Mesenchymal stem cell (in vitro differentiated cells and primary cell): ENCODE measurements around the gene SLC25A44.
A peak's percentile ranks its signal among the peaks of the same experiment; 100 is the strongest.

Source experiments
- DNase-seq: peaks from one replicate; pipeline ENCODE4 v3.0.0-alpha.2; 2013
- H2AFZ ChIP-seq: one replicate; pipeline ENCODE4 v1.6.1; 2013; ENCODE audit warnings: low read depth, mild to moderate bottlenecking, control low read depth, inconsistent platforms, low read length, moderate library complexity
- H2AK5ac ChIP-seq: 2 replicates; pipeline ENCODE4 v1.6.1; 2013; ENCODE audit warnings: low read length, moderate library complexity, mild to moderate bottlenecking, inconsistent platforms; ENCODE audit not compliant: severe bottlenecking
- H2BK120ac ChIP-seq: one replicate; pipeline ENCODE4 v1.6.1; 2013; ENCODE audit warnings: low read depth, mild to moderate bottlenecking, inconsistent platforms, low read length, moderate library complexity
- H2BK12ac ChIP-seq, 2 experiments: one replicate each; pipeline ENCODE4 v1.6.1; 2013; ENCODE audit warnings: inconsistent platforms in 2 of 2, low read length in 2 of 2, mild to moderate bottlenecking in 2 of 2, moderate library complexity in 2 of 2, control low read depth in 1 of 2
- H2BK15ac ChIP-seq: one replicate; pipeline ENCODE4 v1.6.1; 2013; ENCODE audit warnings: mild to moderate bottlenecking, low read depth, inconsistent platforms; ENCODE audit not compliant: poor library complexity, severe bottlenecking
- H2BK5ac ChIP-seq: 2 replicates; pipeline ENCODE4 v1.6.1; 2013; ENCODE audit warnings: low read depth, mild to moderate bottlenecking, low read length, control low read depth, inconsistent platforms; ENCODE audit not compliant: poor library complexity, severe bottlenecking
- H3K14ac ChIP-seq, 2 experiments: one replicate each; pipeline ENCODE4 v1.6.1; 2013; ENCODE audit warnings: inconsistent platforms in 2 of 2, low read length in 2 of 2, control low read depth in 1 of 2, mild to moderate bottlenecking in 1 of 2, moderate library complexity in 1 of 2
- H3K18ac ChIP-seq, 2 experiments: one replicate each; pipeline ENCODE4 v1.6.1; 2013; ENCODE audit warnings: inconsistent platforms in 2 of 2, low read length in 2 of 2, control low read depth in 1 of 2, low read depth in 1 of 2, mild to moderate bottlenecking in 1 of 2
- H3K23ac ChIP-seq, 2 experiments: one replicate each; pipeline ENCODE4 v1.6.1; 2013; ENCODE audit warnings: inconsistent platforms in 2 of 2, low read length in 2 of 2, mild to moderate bottlenecking in 2 of 2, moderate library complexity in 2 of 2, control low read depth in 1 of 2
- H3K27ac ChIP-seq: 2 replicates; pipeline ENCODE4 v1.5.1; 2013; ENCODE audit warnings: mild to moderate bottlenecking, moderate library complexity, low read length, control low read depth, inconsistent platforms; ENCODE audit not compliant: poor library complexity, severe bottlenecking
- H3K27me3 ChIP-seq, 2 experiments: 2 replicates each; pipeline versions ENCODE4 v1.6.1 to v1.7.0; 2013; ENCODE audit warnings: low read length in 2 of 2, mild to moderate bottlenecking in 2 of 2, moderate library complexity in 2 of 2, control low read depth in 1 of 2, inconsistent platforms in 1 of 2; ENCODE audit not compliant: control insufficient read depth in 1 of 2, insufficient read depth in 1 of 2
- H3K36me3 ChIP-seq, 2 experiments: 2 replicates each; pipeline versions ENCODE4 v1.6.1 to v1.7.0; 2013; ENCODE audit warnings: low read length in 2 of 2, control low read depth in 1 of 2, inconsistent platforms in 1 of 2, low read depth in 1 of 2, mild to moderate bottlenecking in 1 of 2; ENCODE audit not compliant: insufficient read depth in 2 of 2, control insufficient read depth in 1 of 2
- H3K4ac ChIP-seq, 2 experiments: one replicate each; pipeline ENCODE4 v1.6.1; 2013; ENCODE audit warnings: inconsistent platforms in 2 of 2, low read length in 2 of 2, mild to moderate bottlenecking in 2 of 2, moderate library complexity in 2 of 2, control low read depth in 1 of 2, low read depth in 1 of 2
- H3K4me1 ChIP-seq: 2 replicates; pipeline ENCODE4 v1.6.1; 2013; ENCODE audit warnings: low read depth, low read length, control low read depth; ENCODE audit not compliant: control insufficient read depth, insufficient read depth
- H3K4me2 ChIP-seq: 2 replicates; pipeline ENCODE4 v1.6.1; 2013; ENCODE audit warnings: low read length, mild to moderate bottlenecking, inconsistent platforms; ENCODE audit not compliant: poor library complexity, severe bottlenecking
- H3K4me3 ChIP-seq, 2 experiments: 2 replicates each; pipeline versions ENCODE4 v1.5.1 to v1.7.0; 2013; ENCODE audit warnings: low read length in 2 of 2, mild to moderate bottlenecking in 2 of 2, control low read depth in 1 of 2, low read depth in 1 of 2; ENCODE audit not compliant: insufficient read depth in 1 of 2
- H3K79me1 ChIP-seq: replicated peaks from 2 replicates; pipeline ENCODE4 v1.6.1; 2013; ENCODE audit warnings: mild to moderate bottlenecking, control low read depth, low read length, inconsistent platforms; ENCODE audit not compliant: poor library complexity, severe bottlenecking
- H3K9ac ChIP-seq: 2 replicates; pipeline ENCODE4 v1.7.0; 2013; ENCODE audit warnings: mild to moderate bottlenecking, low read length, moderate library complexity
- H3K9me3 ChIP-seq: 2 replicates; pipeline ENCODE4 v1.7.0; 2013; ENCODE audit warnings: mild to moderate bottlenecking, low read length; ENCODE audit not compliant: control insufficient read depth
- H4K8ac ChIP-seq: one replicate; pipeline ENCODE4 v1.6.1; 2013; ENCODE audit warnings: inconsistent platforms, mild to moderate bottlenecking, low read length, moderate library complexity
- H4K91ac ChIP-seq: one replicate; pipeline ENCODE4 v1.6.1; 2013; ENCODE audit warnings: mild to moderate bottlenecking, low read length, inconsistent platforms
- WGBS: methylation state at CpG from one replicate; pipeline ENCODE4 v1.1.7; 2013; ENCODE audit warnings: mixed read lengths; 5-methylcytosine and 5-hydroxymethylcytosine counted together

The SLC25A44 gene

GRCh38 chr1:156157966-156158365 lies 35.9 kb upstream of the SLC25A44 start:
- no peak overlapping the region for H3K4me3 ChIP-seq
- WGBS = 94% methylated on average over 5 of the region's 5 CpGs
- H4K91ac ChIP-seq = no peak overlapping the region
- peak; percentile 19 for DNase-seq
- no peak overlapping the region for H3K14ac ChIP-seq
- no peak overlapping the region for H3K4me2 ChIP-seq
- H2AK5ac ChIP-seq = no peak overlapping the region
- no peak overlapping the region for H3K9ac ChIP-seq
- H3K9me3 ChIP-seq = no peaks in the 10 kb centered on the region
- no peak overlapping the region for H2AFZ ChIP-seq
- no peak overlapping the region for H2BK12ac ChIP-seq
- H2BK120ac ChIP-seq = no peak overlapping the region
- no peaks in the 10 kb centered on the region for H3K79me1 ChIP-seq
- H4K8ac ChIP-seq = no peak overlapping the region
- peaks cover 29% of the 10 kb centered on the region for H3K4me1 ChIP-seq
- H3K36me3 ChIP-seq = no peaks in the 10 kb centered on the region
- peaks cover 8 to 35% of the 10 kb centered on the region in 2 experiments for H3K27me3 ChIP-seq
- no peak overlapping the region for H3K27ac ChIP-seq
- H2BK5ac ChIP-seq = no peak overlapping the region
- H3K4ac ChIP-seq = no peak overlapping the region
- no peak overlapping the region for H3K18ac ChIP-seq
- H2BK15ac ChIP-seq = no peak overlapping the region
- H3K23ac ChIP-seq = no peak overlapping the region

DNA sequence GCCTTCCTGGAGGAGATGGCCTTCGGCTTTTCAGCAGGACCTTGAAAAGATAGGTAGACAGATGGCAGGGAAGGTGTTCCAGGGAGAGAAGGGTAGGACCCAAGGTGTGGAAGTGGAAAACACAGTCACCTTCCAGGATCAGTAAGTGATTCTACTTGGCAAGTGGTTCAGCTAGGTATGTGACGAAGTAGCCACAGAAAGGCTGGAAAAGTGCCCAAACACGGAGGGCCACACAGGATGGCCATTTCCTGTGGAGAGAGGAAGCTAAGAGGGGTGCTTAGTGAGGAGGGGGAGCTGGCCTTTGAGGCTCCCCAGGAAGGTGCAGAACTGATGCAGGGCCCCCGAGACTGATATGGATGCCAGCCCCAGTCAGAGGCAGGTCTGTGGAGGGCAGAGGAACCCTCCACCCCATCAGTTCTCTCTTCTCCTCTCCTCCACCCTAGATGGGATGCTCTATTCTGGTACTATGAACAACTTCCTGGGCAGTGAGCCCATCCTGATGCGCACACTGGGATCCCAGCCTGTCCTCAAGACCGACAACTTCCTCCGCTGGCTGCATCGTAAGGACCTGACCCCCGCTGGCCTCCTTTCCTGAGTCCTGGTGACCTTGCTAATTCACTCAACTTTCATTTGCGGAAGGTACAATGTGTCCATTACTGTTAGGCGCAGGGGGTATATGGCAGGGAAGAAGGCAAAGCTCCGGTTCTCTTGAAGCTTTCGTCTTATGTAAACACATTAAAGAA lies 33.7 kb upstream of the SLC25A44 start:
- Histone ChIP-seq H2BK5ac (no peak overlapping the region), H3K4me2 (peak overlapping the region; percentile 55), H3K4me3 (peak overlapping the region in 1 of 2 experiments; percentile 46), H2AK5ac (peak overlapping the region; percentile 29), H3K27ac (no peak overlapping the region), H3K9me3 (no peaks in the 10 kb centered on the region), H4K8ac (peak overlapping the region; percentile 67), H3K79me1 (no peaks in the 10 kb centered on the region), H3K4ac (peak overlapping the region in 1 of 2 experiments; percentile 84), H3K14ac (peak overlapping the region in 1 of 2 experiments; percentile 89), H2BK120ac (no peak overlapping the region), H3K9ac (peak overlapping the region; percentile 73), H3K36me3 (no peaks in the 10 kb centered on the region), H3K4me1 (peaks cover 22% of the 10 kb centered on the region), H4K91ac (no peak overlapping the region), H3K27me3 (peaks cover 5 to 21% of the 10 kb centered on the region in 2 experiments), H2AFZ (peak overlapping the region; percentile 78), H3K23ac (no peak overlapping the region), H3K18ac (peak overlapping the region in 1 of 2 experiments; percentile 91), H2BK15ac (no peak overlapping the region), H2BK12ac (peak overlapping the region in 1 of 2 experiments; percentile 96)
- 75% methylated on average over 12 of the region's 13 CpGs for WGBS
- DNase-seq = no peak

DNA sequence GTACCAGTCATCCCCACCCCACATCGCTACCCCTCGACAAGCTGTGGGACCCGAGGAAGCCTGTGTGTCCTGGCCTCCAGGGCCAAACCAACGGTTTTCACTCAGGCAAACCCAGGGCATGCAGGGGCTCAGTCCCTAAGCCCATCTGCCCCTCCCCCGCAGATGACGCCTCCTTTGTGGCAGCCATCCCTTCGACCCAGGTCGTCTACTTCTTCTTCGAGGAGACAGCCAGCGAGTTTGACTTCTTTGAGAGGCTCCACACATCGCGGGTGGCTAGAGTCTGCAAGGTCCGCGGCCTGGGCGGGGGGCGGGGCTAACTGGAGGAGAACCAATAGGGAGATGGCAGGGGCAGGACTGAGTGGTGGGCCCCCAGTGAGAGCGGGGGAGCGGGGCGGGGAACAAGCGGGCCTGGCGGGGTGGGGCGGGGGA lies 33.1 kb upstream of the SLC25A44 start:
- H3K4me3 ChIP-seq = peak overlapping the region in 1 of 2 experiments; percentile 46
- H3K36me3 ChIP-seq = no peaks in the 10 kb centered on the region
- H3K27me3 ChIP-seq = peaks cover 0 to 20% of the 10 kb centered on the region in 2 experiments
- H2BK120ac ChIP-seq = no peak overlapping the region
- peak; percentile 75 for DNase-seq
- H3K18ac ChIP-seq = peak overlapping the region in 1 of 2 experiments; percentile 91
- H4K8ac ChIP-seq = peak overlapping the region; percentile 67
- H3K9me3 ChIP-seq = no peaks in the 10 kb centered on the region
- no peaks in the 10 kb centered on the region for H3K79me1 ChIP-seq
- no peak overlapping the region for H2AK5ac ChIP-seq
- H3K27ac ChIP-seq = no peak overlapping the region
- H3K4ac ChIP-seq = peak overlapping the region in 1 of 2 experiments; percentile 84
- H2BK5ac ChIP-seq = no peak overlapping the region
- peaks cover 22% of the 10 kb centered on the region for H3K4me1 ChIP-seq
- H3K4me2 ChIP-seq = peak overlapping the region; percentile 55
- no peak overlapping the region for H2BK15ac ChIP-seq
- H2AFZ ChIP-seq = peak overlapping the region; percentile 78
- peak overlapping the region; percentile 73 for H3K9ac ChIP-seq
- WGBS = 11% methylated on average over 13 of the region's 22 CpGs
- peak overlapping the region in 1 of 2 experiments; percentile 29 for H3K23ac ChIP-seq
- peak overlapping the region in 1 of 2 experiments; percentile 89 for H3K14ac ChIP-seq
- peak overlapping the region in 1 of 2 experiments; percentile 96 for H2BK12ac ChIP-seq
- peak overlapping the region; percentile 20 for H4K91ac ChIP-seq

DNA sequence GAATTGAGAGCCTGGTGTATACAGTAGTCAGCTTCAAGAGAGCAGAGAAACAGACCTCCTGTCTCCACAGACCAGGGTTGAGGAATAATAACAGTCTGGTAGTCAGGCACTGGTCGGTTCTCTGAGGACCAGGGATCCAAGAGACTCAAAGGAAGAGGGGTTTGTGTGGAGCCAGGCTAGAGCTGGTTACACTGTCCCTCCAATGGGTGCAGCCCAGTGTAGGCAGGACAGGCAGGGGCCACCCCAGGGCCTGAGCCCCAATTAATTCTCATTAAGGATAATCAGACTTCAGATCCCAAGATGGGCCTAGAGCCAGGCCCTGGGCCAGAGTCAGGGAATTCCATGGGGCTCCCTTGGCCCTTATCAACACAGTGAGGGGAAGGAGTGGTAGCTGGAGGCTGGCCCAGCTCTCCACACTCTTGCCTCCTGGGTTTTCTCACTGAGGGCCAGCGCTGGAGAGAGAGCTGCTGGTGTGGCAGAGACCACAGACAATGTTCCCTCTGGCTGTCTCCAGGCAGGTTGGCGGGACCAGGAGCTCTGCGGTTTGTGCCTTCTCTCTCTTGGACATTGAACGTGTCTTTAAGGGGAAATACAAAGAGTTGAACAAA lies 31.4 kb upstream of the SLC25A44 start:
- H3K4me1 ChIP-seq = peaks cover 22% of the 10 kb centered on the region
- H3K4ac ChIP-seq = peak overlapping the region in 1 of 2 experiments; percentile 44
- H3K23ac ChIP-seq = no peak overlapping the region
- no peak overlapping the region for H3K27ac ChIP-seq
- H2AK5ac ChIP-seq = peak overlapping the region; percentile 44
- H3K36me3 ChIP-seq = no peaks in the 10 kb centered on the region
- H3K79me1 ChIP-seq = no peaks in the 10 kb centered on the region
- H2BK120ac ChIP-seq = no peak overlapping the region
- H2AFZ ChIP-seq = peak overlapping the region; percentile 1
- H3K9me3 ChIP-seq = no peaks in the 10 kb centered on the region
- H4K91ac ChIP-seq = no peak overlapping the region
- no peak overlapping the region for H3K4me2 ChIP-seq
- peaks cover 0 to 11% of the 10 kb centered on the region in 2 experiments for H3K27me3 ChIP-seq
- no peak overlapping the region for H2BK12ac ChIP-seq
- WGBS = 84% methylated on average over 5 of the region's 5 CpGs
- no peak overlapping the region for H3K9ac ChIP-seq
- peak overlapping the region; percentile 70 for H2BK15ac ChIP-seq
- no peak overlapping the region for H3K14ac ChIP-seq
- no peak overlapping the region for H4K8ac ChIP-seq
- no peak overlapping the region for H3K18ac ChIP-seq
- no peak overlapping the region for H2BK5ac ChIP-seq
- DNase-seq = peak; percentile 24
- no peak overlapping the region for H3K4me3 ChIP-seq
